Measurements from ENCODE around the gene SCAI.
"Not testable (repeated sequence)": the region's sequence is repeated elsewhere in the genome, so short reads cannot be mapped to it uniquely, and the experiment has no call there.

DNA sequence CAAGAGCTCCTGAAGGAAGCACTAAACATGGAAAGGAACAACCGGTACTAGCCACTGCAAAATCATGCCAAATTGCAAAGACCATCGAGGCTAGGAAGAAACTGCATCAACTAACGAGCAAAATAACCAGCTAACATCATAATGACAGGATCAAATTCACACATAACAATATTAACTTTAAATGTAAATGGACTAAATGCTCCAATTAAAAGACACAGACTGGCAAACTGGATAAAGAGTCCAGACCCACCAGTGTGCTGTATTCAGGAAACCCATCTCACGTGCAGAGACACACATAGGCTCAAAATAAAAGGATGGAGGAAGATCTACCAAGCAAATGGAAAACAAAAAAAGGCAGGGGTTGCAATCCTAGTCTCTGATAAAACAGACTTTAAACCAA, 131.3 kb downstream of the SCAI start:
- not testable (repeated sequence) for TF ChIP-seq POLR2AphosphoS5 (IDR thresholded peaks at IDR 0.05; ENCODE audit: low read depth, low read length); TAF1 (IDR thresholded peaks at IDR 0.05; ENCODE audit: borderline replicate concordance, low read depth, low read length)

Measured in GM12892 (cell line).